Right forelimb (tissue), 1 donor: ENCODE results near the gene DIP2C.
"Not testable (repeated sequence)": the region's sequence is repeated elsewhere in the genome, so short reads cannot be mapped to it uniquely, and the experiment has no call there.

Experiments used
- DNase-seq: peaks from one replicate; pipeline ENCODE4 v3.0.0-alpha.2; 2018

The DIP2C gene

GRCh38 chr10:396535-397220 lies 292.8 kb downstream of the DIP2C start:
- DNase-seq: no peak

DNA sequence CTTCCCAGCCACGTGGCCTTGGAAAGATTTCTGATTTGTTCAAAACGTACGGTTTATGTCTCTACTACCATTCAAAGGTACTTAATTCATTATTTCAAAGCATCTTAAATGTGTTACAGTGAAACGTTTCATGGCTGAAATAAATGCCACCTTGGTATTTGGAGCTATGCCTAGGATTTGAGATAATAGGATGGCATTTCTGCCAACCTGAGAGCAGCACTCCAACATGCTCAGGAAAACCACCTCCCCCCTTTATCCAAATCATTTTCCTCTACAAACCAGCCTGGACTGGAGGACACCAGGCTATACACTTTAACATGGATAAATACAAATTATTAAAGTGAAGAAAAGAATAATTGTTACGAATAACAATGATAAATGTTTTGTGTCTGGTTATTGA lies 293.4 kb downstream of the DIP2C start:
- DNase-seq: no peak

- no peak for DNase-seq
Observed at GRCh38 chr10:395665-396064, 293.8 kb downstream of the DIP2C start.

GRCh38 chr10:394439-395101 lies 294.9 kb downstream of the DIP2C start:
- DNase-seq: not testable (repeated sequence)

DNA sequence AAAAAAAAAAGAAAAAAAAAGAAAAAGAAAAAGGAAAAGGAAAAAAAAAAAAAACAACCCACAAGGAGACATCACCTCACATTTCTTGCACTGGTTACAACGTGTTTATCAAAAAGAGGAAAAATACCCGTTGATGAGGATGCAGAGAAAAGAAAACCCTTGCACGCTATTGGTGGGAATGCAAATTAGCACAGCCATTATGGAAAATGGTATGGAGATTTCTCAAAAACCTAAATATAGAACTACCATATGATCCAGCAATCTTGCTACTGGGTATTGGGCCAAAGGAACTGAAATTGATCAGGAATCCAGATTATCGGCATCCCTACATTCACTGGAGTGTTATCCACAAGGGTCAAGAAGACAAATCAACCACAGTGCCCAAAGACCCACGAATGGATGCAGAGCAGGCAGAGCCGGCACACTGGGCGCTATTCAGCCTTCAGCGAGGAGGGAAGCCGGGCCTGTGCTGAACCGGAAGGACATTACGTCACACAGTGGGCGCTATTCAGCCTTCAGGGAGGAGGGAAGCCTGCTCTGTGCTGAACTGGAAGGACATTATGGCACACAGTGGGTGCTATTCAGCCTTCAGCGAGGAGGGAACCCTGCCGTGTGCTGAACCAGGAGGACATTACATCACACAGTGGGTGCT lies 295.6 kb downstream of the DIP2C start:
- no peak for DNase-seq

- no peak for DNase-seq
Observed at GRCh38 chr10:393106-393745, 296.2 kb downstream of the DIP2C start.

DNA sequence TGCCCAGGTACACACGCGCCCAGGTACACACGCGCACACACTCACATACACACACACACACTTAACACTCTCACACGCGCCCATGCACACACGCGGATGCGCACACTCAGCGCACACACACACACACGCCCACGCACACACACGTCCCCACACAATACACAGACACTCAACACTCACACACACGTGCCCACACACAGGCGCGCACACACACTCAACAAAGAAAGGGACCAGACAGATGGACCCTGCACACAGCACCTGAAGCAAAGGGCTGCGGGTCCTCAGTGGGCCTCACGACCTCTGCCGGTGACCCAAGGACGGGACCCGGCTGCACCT lies 296.8 kb downstream of the DIP2C start:
- DNase-seq: no peak

DNA sequence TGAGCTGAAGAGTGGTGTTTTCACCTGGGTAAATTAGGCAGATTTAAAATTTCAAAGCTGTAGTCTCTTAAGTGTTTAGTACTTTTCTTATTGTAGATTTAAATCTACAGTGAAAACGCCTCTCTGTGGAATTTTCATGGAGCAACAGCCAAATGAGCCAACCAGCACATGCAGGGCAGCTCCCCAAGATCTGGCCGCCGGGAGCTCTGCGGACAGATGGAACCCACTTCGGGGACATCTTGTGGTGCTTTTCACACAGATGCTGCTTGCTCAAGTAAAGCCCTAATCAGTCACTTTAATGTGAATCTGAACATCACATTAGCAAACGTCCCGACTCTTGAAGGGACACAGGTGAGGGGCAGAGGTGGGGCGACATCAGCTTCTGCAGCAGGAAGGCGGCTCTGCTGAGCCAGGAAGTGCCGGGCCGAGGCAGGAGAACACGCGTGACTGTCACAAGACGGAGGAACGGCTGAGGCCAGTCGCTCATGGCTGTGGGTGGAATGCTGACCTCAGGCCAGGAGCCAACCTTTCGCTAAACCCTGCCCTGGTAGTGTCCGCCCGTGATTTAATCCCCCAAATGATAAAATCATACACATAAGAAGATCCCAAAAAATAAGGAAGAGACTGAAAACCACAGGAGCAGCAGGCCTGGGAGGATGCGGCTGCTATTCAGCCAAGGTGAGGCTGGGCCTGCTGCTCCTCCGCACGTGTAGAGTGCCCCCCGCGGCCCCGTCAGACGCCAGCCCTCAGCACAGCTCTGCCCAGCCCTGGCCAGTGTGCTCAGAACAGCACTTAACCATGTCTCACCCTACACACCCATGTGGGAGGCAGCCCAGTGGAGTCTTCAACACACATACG lies 297.4 kb downstream of the DIP2C start:
- no peak for DNase-seq

- DNase-seq: no peak
Observed at GRCh38 chr10:391305-391704, 298.2 kb downstream of the DIP2C start.

DNA sequence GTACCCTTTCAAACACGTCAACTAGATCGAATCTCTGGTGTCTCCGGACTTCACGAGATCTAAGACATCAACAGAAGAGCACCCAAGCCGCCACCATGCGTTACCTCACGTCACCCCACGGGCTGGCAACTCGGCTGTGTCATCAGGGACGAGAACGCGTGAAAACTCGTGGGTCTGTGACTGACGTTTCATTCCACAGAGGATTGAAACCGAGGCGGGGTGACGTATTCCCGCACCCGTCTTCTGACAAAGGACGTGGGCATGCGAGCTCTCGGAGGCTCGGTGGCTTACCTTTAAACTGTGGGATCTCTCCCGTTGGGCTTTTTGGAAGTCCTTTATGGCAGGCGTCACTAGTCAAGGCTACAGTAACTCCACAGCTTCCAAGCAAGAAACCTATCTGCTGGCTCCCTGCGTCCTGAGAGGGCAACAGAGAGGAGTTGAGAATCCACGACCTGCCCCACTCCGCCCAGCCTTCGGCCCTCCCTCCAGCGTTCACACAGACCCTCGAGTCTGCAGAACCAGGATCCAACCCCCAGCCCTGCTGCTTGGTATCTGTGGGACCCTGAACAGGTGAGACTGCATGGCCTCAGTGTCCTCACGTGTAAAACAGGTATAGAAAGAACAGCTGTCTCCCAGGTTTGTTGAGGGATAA lies 298.9 kb downstream of the DIP2C start:
- no peak for DNase-seq

GRCh38 chr10:389836-390448 lies 299.5 kb downstream of the DIP2C start:
- no peak for DNase-seq

DNA sequence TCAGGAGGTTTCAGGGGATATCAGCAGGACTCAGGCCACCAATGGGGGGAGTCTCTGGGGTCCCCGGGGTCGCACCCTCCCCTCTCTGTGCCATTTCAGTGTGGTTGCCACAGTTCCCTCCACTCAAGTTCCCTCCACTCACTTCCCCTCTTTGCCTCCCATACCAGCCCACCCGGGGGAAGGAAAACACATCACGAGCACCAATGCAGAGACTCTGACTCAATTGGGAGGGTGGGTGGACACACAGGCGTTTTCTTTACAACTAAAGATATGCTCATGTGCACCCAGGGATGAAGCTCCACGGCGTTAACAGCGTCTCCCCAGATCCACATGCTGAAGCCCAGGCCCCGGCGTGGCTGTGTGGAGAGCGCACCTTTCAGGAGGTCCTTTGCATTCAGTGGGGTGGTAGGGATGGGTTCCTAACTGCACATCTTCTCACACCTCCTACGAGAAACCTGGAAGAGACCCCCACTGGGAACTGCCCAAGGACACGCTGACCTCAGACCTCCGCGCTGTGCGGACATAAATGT lies 300.1 kb downstream of the DIP2C start:
- no peak for DNase-seq

DNA sequence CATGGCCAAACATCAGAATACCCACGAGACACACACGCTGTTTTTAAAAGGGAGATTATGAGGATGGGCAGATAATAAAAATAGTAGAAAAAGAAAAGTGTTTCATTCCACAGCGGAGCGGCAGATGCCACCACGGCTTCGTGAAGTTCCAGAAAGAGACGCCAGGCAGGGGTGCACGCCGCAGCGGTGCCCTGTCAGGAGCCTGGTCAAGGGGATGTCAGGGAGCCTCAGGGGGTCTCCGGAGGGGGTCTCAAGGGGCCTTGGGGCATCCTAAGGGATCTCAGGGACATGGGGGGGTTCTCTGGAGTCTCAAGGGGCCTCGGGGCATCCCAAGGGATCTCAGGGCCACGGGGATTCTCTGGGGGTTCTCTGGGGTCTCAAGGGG lies 300.8 kb downstream of the DIP2C start:
- DNase-seq: no peak

- DNase-seq: no peak
Observed at GRCh38 chr10:387909-388660, 301.4 kb downstream of the DIP2C start.

GRCh38 chr10:387593-387891 lies 301.9 kb downstream of the DIP2C start:
- no peak for DNase-seq

GRCh38 chr10:386771-387592 lies 302.5 kb downstream of the DIP2C start:
- no peak for DNase-seq

DNA sequence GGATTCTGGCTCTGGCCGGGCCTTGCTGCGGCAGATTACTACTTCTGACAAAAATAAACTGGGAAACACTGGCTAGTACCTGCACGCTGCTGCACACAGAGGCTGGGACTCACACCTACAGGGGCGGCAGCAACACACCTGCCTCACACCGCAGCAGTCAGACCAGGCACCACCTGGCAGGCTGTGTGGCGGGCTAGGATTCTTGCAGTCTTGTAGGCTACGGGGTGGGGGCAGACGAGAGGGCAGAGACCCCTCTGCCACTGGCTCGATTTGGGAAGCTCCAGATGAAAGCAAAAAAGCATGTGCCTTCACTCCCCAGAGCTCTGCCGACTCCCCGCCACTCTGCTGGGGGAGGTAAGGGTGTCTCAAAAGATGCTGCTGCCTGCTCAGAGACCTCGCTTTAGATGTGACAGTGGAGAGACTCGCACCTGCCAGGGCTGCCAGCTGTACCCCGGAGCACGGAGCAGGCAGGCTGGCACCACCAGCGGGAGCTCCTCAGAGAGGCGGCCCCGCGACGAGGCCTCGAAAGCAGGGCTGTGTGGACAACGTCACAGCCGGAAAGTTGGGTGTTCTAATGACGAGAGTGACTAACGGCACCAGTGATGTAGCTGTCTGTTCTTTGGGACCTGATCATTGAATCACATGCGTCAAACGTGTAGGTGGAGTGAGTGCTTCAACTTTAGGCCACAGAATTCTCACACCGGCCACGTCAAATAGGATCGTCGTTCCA lies 303.7 kb downstream of the DIP2C start:
- no peak for DNase-seq

DNA sequence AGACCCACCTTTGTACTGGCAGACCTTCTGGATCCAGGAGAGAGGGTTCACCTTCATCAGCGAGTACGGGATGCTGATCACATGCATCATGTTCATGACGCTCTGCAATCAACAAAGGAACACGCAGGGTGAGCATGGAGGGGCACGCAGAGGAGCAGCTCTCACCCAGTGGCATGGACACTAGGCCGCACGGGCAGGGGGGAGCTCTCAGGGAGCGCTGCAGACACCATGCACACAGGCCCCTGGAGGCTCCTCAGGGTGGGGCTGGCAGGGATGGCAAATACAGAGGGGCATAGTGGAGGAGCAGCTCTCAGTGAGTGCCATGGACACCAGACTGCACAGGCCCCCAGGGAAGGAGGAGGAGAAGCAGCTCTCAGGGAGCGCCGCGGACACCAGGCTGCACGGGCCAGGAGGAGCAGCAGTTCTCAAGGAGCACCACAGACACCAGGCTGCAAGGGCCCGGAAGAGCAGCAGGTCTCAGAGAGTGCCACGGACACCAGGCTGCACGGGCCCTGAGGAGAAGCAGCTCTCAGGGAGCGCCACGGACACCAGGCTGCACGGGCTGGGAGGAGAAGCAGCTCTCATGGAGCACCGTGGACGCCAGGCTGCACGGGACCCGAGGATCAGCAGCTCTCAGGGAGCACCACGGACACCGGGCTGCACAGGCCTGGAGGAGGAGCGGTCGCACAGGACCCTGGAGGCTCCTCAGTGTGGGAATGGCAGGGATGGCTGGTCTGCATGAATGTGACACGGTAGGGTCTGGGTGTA lies 304.7 kb downstream of the DIP2C start:
- no peak for DNase-seq

DNA sequence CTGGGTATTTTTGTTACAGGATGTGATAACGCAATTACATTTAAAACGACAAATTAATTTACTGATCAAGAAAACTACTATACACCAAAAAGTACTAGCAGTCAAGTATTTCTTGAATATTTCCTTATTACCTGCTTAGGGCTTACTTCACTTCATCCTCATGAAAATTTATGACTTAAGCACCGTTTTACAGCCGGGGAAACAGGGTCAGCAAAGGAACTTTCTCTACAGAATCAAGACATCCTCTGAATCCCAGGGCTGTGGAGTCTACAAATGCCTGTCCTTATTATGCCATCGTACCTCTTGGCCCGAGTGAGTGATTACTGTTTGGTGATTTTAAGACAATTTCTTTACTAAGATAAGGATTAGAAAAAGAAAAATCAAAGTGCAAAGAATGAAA lies 305.9 kb downstream of the DIP2C start:
- DNase-seq: no peak
